K562 (cell line): ENCODE data around the gene UBE2C. TPM values are rescaled to one million over a fixed set of nuclear protein-coding genes. Genes with fewer than 3 reads are reported as not detected.

Source experiments
- CC2D1A ChIP-seq: fragments of 450-650 bp; IDR thresholded peaks from 2 replicates; pipeline ENCODE4 v1.6.1; 2017; ENCODE audit warnings: mild to moderate bottlenecking
- DIDO1 ChIP-seq: fragments of 450-650 bp; IDR thresholded peaks from 2 replicates; pipeline ENCODE4 v1.6.1; 2016; ENCODE audit warnings: low read depth, missing biosample characterization, missing genetic modification characterization
- ERF ChIP-seq: fragments of 450-650 bp; formaldehyde crosslinking; IDR thresholded peaks from 2 replicates; pipeline ENCODE4 v1.4.0; 2020; ENCODE audit warnings: mild to moderate bottlenecking, mixed read lengths
- HDAC3 ChIP-seq: fragments of 450-650 bp; IDR thresholded peaks from 2 replicates; pipeline ENCODE4 v1.6.1; 2018; ENCODE audit warnings: borderline replicate concordance, mild to moderate bottlenecking, moderate library complexity; ENCODE audit not compliant: partially characterized antibody
- HOXB6 ChIP-seq: fragments of 250-450 bp; sonication (Bioruptor Pico); IDR thresholded peaks from 2 replicates; pipeline ENCODE4 v1.5.1; 2022; ENCODE audit warnings: mild to moderate bottlenecking, borderline replicate concordance
- ID3 ChIP-seq, 2 experiments: fragments of 250-450 bp in 1 of 2; fragments of 450-650 bp in 1 of 2; sonication (Bioruptor Pico) in 1 of 2; IDR thresholded peaks; 2 replicates each; pipeline versions ENCODE4 v1.6.1 to v1.8.0; 2016 to 2021; ENCODE audit warnings: mild to moderate bottlenecking in 2 of 2, moderate library complexity in 2 of 2, missing compliant biosample characterization in 1 of 2, missing genetic modification characterization in 1 of 2
- L3MBTL2 ChIP-seq: fragments of 450-650 bp; IDR thresholded peaks from 2 replicates; pipeline ENCODE4 v1.6.1; 2016; ENCODE audit warnings: mild to moderate bottlenecking, moderate library complexity
- MTA3 ChIP-seq: fragments of 450-650 bp; formaldehyde crosslinking; IDR thresholded peaks from 2 replicates; pipeline ENCODE4 v1.6.1; 2017; ENCODE audit warnings: mild to moderate bottlenecking, borderline replicate concordance
- NR2C2 ChIP-seq, 2 experiments: fragments of 200-800 bp in 1 of 2; sonication (Bioruptor generic) in 1 of 2; sonication (generic) in 1 of 2; formaldehyde crosslinking in 1 of 2; IDR thresholded peaks; 2 replicates each; pipeline versions ENCODE4 v1.6.1 to v1.8.0; 2016 to 2022; ENCODE audit warnings: mild to moderate bottlenecking in 1 of 2, missing compliant biosample characterization in 1 of 2, missing genetic modification characterization in 1 of 2, missing genetic modification reagents in 1 of 2
- RAD51 ChIP-seq: fragments of 450-650 bp; IDR thresholded peaks from 2 replicates; pipeline ENCODE4 v1.7.1; 2016; ENCODE audit warnings: low read depth, mild to moderate bottlenecking, borderline replicate concordance
- RB1 ChIP-seq: fragments of 450-650 bp; IDR thresholded peaks from 2 replicates; pipeline ENCODE4 v1.6.1; 2017; ENCODE audit warnings: low read depth, mild to moderate bottlenecking
- STAG1 ChIP-seq: sonication (generic); formaldehyde crosslinking; IDR thresholded peaks from 2 replicates; pipeline ENCODE4 v1.5.0; 2020; ENCODE audit warnings: missing genetic modification reagents, borderline replicate concordance
- ZEB2 ChIP-seq: fragments of 450-650 bp; IDR thresholded peaks from 2 replicates; pipeline ENCODE4 v1.6.1; 2016
- ZFP91 ChIP-seq: sonication (generic); formaldehyde crosslinking; IDR thresholded peaks from 2 replicates; pipeline ENCODE4 v1.8.0; 2022; ENCODE audit warnings: mild to moderate bottlenecking, missing genetic modification reagents
- polyA plus RNA-seq, 8 experiments: library from polyadenylated mRNA; depleted of rRNA in 4 of 8; stranded (reverse) in 5 of 8; unstranded in 3 of 8; fragments of >200 nt; fragmentation: Nextera tagmentation in 2 of 8; fragmentation: Illumina TruSeq in 1 of 8; extraction: Ambion mirVana in 2 of 8; extraction: Trizol in 1 of 8; gene quantifications; 2 replicates each; pipeline versions ENCODE4 v1.2.1 to v1.2.3, GENCODE V29; 2011 to 2014; ENCODE audit warnings: inconsistent platforms in 1 of 8, missing spikeins in 1 of 8
- total RNA-seq, 7 experiments: library from RNA; depleted of rRNA in 6 of 7; stranded (reverse); fragments of >200 nt in 6 of 7; fragmentation: Illumina TruSeq in 2 of 7; extraction: Trizol in 2 of 7; gene quantifications; 2 replicates each; pipeline versions ENCODE4 v1.2.1 to v1.2.3, GENCODE V29; 2011 to 2021; ENCODE audit warnings: low replicate concordance in 1 of 7
- TF ChIP-seq, protein P1 (sequence below), 2 experiments: fragments of 450-650 bp; formaldehyde crosslinking in 1 of 2; IDR thresholded peaks; 2 replicates each; pipeline versions ENCODE4 v1.4.0 to v1.6.1; 2014 to 2020; ENCODE audit warnings: mild to moderate bottlenecking in 2 of 2, borderline replicate concordance in 1 of 2, low read depth in 1 of 2
- TF ChIP-seq, protein P2 (sequence below): fragments of 450-650 bp; IDR thresholded peaks from 2 replicates; pipeline ENCODE4 v1.6.1; 2016; ENCODE audit warnings: missing biosample characterization, missing genetic modification characterization

The UBE2C gene
- total and polyA plus RNA-seq, 9 of the 15 experiments (the other 6 are each of a cell fraction or from before 2014, with no cell fraction given) = 0.51 to 1.6 (median 0.69) TPM

- TF ChIP-seq, protein P1, sequence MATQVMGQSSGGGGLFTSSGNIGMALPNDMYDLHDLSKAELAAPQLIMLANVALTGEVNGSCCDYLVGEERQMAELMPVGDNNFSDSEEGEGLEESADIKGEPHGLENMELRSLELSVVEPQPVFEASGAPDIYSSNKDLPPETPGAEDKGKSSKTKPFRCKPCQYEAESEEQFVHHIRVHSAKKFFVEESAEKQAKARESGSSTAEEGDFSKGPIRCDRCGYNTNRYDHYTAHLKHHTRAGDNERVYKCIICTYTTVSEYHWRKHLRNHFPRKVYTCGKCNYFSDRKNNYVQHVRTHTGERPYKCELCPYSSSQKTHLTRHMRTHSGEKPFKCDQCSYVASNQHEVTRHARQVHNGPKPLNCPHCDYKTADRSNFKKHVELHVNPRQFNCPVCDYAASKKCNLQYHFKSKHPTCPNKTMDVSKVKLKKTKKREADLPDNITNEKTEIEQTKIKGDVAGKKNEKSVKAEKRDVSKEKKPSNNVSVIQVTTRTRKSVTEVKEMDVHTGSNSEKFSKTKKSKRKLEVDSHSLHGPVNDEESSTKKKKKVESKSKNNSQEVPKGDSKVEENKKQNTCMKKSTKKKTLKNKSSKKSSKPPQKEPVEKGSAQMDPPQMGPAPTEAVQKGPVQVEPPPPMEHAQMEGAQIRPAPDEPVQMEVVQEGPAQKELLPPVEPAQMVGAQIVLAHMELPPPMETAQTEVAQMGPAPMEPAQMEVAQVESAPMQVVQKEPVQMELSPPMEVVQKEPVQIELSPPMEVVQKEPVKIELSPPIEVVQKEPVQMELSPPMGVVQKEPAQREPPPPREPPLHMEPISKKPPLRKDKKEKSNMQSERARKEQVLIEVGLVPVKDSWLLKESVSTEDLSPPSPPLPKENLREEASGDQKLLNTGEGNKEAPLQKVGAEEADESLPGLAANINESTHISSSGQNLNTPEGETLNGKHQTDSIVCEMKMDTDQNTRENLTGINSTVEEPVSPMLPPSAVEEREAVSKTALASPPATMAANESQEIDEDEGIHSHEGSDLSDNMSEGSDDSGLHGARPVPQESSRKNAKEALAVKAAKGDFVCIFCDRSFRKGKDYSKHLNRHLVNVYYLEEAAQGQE (IDR thresholded peaks at IDR 0.05; ENCODE audit: borderline replicate concordance) = peak; percentile 95
- TF ChIP-seq, protein P1 (CRISPR knock-in tag; IDR thresholded peaks at IDR 0.05; ENCODE audit: low read depth) = no peak
- TF ChIP-seq RAD51 = peak; percentile 84
- no peak for TF ChIP-seq ID3 (CRISPR knock-in tag; IDR thresholded peaks at IDR 0.05)
- TF ChIP-seq ID3 (tag; IDR thresholded peaks at IDR 0.05) = 0 out of 2 replicates have a peak, but pooled peaks have one; percentile 28
- TF ChIP-seq STAG1 (CRISPR knock-in tag) = peak; percentile 73; the same call in 1 of the 2 replicates
- TF ChIP-seq, protein P2, sequence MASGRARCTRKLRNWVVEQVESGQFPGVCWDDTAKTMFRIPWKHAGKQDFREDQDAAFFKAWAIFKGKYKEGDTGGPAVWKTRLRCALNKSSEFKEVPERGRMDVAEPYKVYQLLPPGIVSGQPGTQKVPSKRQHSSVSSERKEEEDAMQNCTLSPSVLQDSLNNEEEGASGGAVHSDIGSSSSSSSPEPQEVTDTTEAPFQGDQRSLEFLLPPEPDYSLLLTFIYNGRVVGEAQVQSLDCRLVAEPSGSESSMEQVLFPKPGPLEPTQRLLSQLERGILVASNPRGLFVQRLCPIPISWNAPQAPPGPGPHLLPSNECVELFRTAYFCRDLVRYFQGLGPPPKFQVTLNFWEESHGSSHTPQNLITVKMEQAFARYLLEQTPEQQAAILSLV (tag) = no peak
- no peak for TF ChIP-seq ZEB2
- TF ChIP-seq HOXB6 (CRISPR knock-in tag) = no peak
- TF ChIP-seq CC2D1A = peak; percentile 55
- TF ChIP-seq L3MBTL2 = peak; percentile 35; the same call in 1 of the 2 replicates
- TF ChIP-seq DIDO1 = no peak
- 0 out of 2 replicates have a peak, but pooled peaks have one; percentile 39 for TF ChIP-seq MTA3
- peak; percentile 56; the same call in 1 of the 2 replicates for TF ChIP-seq RB1
- no peak for TF ChIP-seq HDAC3
- TF ChIP-seq NR2C2 (CRISPR knock-in tag; IDR thresholded peaks at IDR 0.05) = no peak
- peak; percentile 78 for TF ChIP-seq NR2C2 (tag; IDR thresholded peaks at IDR 0.05)
- no peak for TF ChIP-seq ERF
- TF ChIP-seq ZFP91 (CRISPR knock-in tag) = no peak
Measured at GRCh38 chr20:45771182-45771759, 41.2 kb upstream of the UBE2C start (continued).
